ENCODE results near the gene WNK1.

- TF ChIP-seq, protein P1, sequence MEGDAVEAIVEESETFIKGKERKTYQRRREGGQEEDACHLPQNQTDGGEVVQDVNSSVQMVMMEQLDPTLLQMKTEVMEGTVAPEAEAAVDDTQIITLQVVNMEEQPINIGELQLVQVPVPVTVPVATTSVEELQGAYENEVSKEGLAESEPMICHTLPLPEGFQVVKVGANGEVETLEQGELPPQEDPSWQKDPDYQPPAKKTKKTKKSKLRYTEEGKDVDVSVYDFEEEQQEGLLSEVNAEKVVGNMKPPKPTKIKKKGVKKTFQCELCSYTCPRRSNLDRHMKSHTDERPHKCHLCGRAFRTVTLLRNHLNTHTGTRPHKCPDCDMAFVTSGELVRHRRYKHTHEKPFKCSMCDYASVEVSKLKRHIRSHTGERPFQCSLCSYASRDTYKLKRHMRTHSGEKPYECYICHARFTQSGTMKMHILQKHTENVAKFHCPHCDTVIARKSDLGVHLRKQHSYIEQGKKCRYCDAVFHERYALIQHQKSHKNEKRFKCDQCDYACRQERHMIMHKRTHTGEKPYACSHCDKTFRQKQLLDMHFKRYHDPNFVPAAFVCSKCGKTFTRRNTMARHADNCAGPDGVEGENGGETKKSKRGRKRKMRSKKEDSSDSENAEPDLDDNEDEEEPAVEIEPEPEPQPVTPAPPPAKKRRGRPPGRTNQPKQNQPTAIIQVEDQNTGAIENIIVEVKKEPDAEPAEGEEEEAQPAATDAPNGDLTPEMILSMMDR (tag by site-specific recombination; IDR thresholded peaks at IDR 0.05), result no peak
- TF ChIP-seq TCF7L2 (IDR thresholded peaks at IDR 0.05; ENCODE audit: borderline replicate concordance, low read depth, low read length), result no peak
Measured at GRCh38 chr12:948238-948637, 195.9 kb downstream of the WNK1 start.

Data from HEK293 (cell line).